IMR-90 (cell line): ENCODE results near the gene KRTAP5-7. TPM values are rescaled to one million over a fixed set of nuclear protein-coding genes. Genes with fewer than 3 reads are reported as not detected.

Experiments used
- ATAC-seq: fragments of 200-7000 bp; cut with Tn5 transposase; 2 replicates; pipeline ENCODE4 v1.9.1; 2020; ENCODE audit warnings: low read depth, mild to moderate bottlenecking, moderate library complexity
- BruUV-seq: library from RNA; stranded (reverse); fragments of 400-500 nt; replicated peaks from 2 replicates; lab custom pipeline; 2021; lab: Mats Ljungman, UMichigan
- CTCF ChIA-PET: fragments of 300-600 bp; formaldehyde crosslinking; extraction: SDS; loops from one replicate; lab custom pipeline; 2021; ENCODE audit warnings: antibody characterized with exemption; lab: Yijun Ruan, JAX
- POLR2A ChIA-PET: fragments of 300-600 bp; sonication (Branson Sonifier 250); formaldehyde crosslinking; loops from one replicate; lab custom pipeline; 2022; ENCODE audit warnings: antibody characterized with exemption; ENCODE audit not compliant: unreplicated experiment; lab: Charles Lee
- DNase-seq: peaks from one replicate; pipeline ENCODE4 v3.0.0; 2013
- H2AFZ ChIP-seq: replicated peaks from 2 replicates; pipeline ENCODE3; 2013; ENCODE audit warnings: low read length, mild to moderate bottlenecking; ENCODE audit not compliant: poor library complexity
- H2AK5ac ChIP-seq: 2 replicates; pipeline ENCODE4 v1.6.1; 2013; ENCODE audit warnings: low read depth, low read length, inconsistent platforms
- H2AK9ac ChIP-seq: replicated peaks from 2 replicates; pipeline ENCODE3; 2013; ENCODE audit warnings: mild to moderate bottlenecking, low read depth, low read length, moderate library complexity; ENCODE audit not compliant: poor library complexity
- H2BK120ac ChIP-seq: 2 replicates; pipeline ENCODE4 v1.6.1; 2013; ENCODE audit warnings: low read depth, low read length, inconsistent platforms
- H2BK15ac ChIP-seq: 3 replicates; pipeline ENCODE4 v1.6.1; 2013; ENCODE audit warnings: low read depth, low read length, inconsistent platforms
- H2BK20ac ChIP-seq: 2 replicates; pipeline ENCODE4 v1.6.1; 2013; ENCODE audit warnings: low read depth, mild to moderate bottlenecking, inconsistent platforms, low read length, moderate library complexity
- H2BK5ac ChIP-seq: 2 replicates; pipeline ENCODE4 v1.6.1; 2013; ENCODE audit warnings: mild to moderate bottlenecking, low read depth, low read length, inconsistent platforms; ENCODE audit not compliant: poor library complexity, severe bottlenecking
- H3K14ac ChIP-seq: replicated peaks from 2 replicates; pipeline ENCODE4 v1.6.1; 2013; ENCODE audit warnings: low read depth, low read length, inconsistent platforms
- H3K18ac ChIP-seq: 2 replicates; pipeline ENCODE4 v1.6.1; 2013; ENCODE audit warnings: low read depth, low read length, control low read depth
- H3K23ac ChIP-seq: 2 replicates; pipeline ENCODE4 v1.6.1; 2013; ENCODE audit warnings: low read depth, low read length, inconsistent platforms
- H3K27ac ChIP-seq: 2 replicates; pipeline ENCODE4 v1.5.1; 2013; ENCODE audit warnings: mild to moderate bottlenecking, control low read depth, low read length; ENCODE audit not compliant: insufficient read depth
- H3K27me3 ChIP-seq: 2 replicates; pipeline ENCODE4 v1.6.1; 2013; ENCODE audit warnings: low read length; ENCODE audit not compliant: control insufficient read depth, insufficient read depth
- H3K36me3 ChIP-seq: 2 replicates; pipeline ENCODE4 v1.6.1; 2013; ENCODE audit warnings: low read length, mixed read lengths; ENCODE audit not compliant: control insufficient read depth, insufficient read depth
- H3K4ac ChIP-seq: 2 replicates; pipeline ENCODE4 v1.6.1; 2013; ENCODE audit warnings: low read depth, low read length, inconsistent platforms
- H3K4me1 ChIP-seq: 2 replicates; pipeline ENCODE4 v1.6.1; 2013; ENCODE audit warnings: low read length, mixed read lengths; ENCODE audit not compliant: control insufficient read depth, insufficient read depth
- H3K4me2 ChIP-seq: 2 replicates; pipeline ENCODE4 v1.6.1; 2013; ENCODE audit warnings: low read depth, mild to moderate bottlenecking, control low read depth, low read length, moderate library complexity
- H3K4me3 ChIP-seq: 2 replicates; pipeline ENCODE4 v1.5.1; 2013; ENCODE audit warnings: low read depth, mild to moderate bottlenecking, control low read depth, low read length, moderate library complexity; ENCODE audit not compliant: insufficient read depth
- H3K56ac ChIP-seq: 2 replicates; pipeline ENCODE4 v1.6.1; 2013; ENCODE audit warnings: low read length, inconsistent platforms; ENCODE audit not compliant: insufficient read depth; ENCODE audit errors: extremely low read depth
- H3K79me1 ChIP-seq, 2 experiments: 2 replicates each; pipeline ENCODE4 v1.6.1; 2013; ENCODE audit warnings: low read length in 2 of 2, inconsistent platforms in 1 of 2, low read depth in 1 of 2
- H3K9ac ChIP-seq: 2 replicates; pipeline ENCODE4 v1.6.1; 2013; ENCODE audit warnings: low read depth, low read length, control low read depth
- H3K9me1 ChIP-seq: 2 replicates; pipeline ENCODE4 v1.6.1; 2013; ENCODE audit warnings: low read length, inconsistent platforms; ENCODE audit not compliant: insufficient read depth
- H3K9me3 ChIP-seq: 2 replicates; pipeline ENCODE4 v1.6.1; 2013; ENCODE audit warnings: low read length; ENCODE audit not compliant: control insufficient read depth, insufficient read depth
- H4K20me1 ChIP-seq: 2 replicates; pipeline ENCODE4 v1.6.1; 2013; ENCODE audit warnings: low read length, inconsistent platforms; ENCODE audit not compliant: insufficient read depth
- H4K5ac ChIP-seq: 2 replicates; pipeline ENCODE4 v1.6.1; 2013; ENCODE audit warnings: mild to moderate bottlenecking, low read depth, low read length, control low read depth
- H4K8ac ChIP-seq, 2 experiments: 2 replicates each; pipeline ENCODE4 v1.6.1; 2013; ENCODE audit warnings: low read depth in 2 of 2, low read length in 2 of 2, control low read depth in 1 of 2, inconsistent platforms in 1 of 2
- H4K91ac ChIP-seq: 2 replicates; pipeline ENCODE4 v1.6.1; 2013; ENCODE audit warnings: low read depth, low read length, inconsistent platforms; ENCODE audit not compliant: insufficient read depth
- BHLHE40 ChIP-seq: fragments of 150-350 bp; IDR thresholded peaks from 2 replicates; pipeline ENCODE4 v1.6.1; 2016; ENCODE audit warnings: mild to moderate bottlenecking, low read depth, low read length
- CEBPB ChIP-seq: IDR thresholded peaks from 2 replicates; pipeline ENCODE4 v1.6.1; 2012; ENCODE audit warnings: low read depth, low read length, improper control_type of control experiment
- CTCF ChIP-seq: conservative IDR thresholded peaks from 2 replicates; pipeline ENCODE4 v1.5.1; 2012; ENCODE audit warnings: mild to moderate bottlenecking, low read depth, low read length, improper control_type of control experiment
- ELK1 ChIP-seq: fragments of 150-350 bp; IDR thresholded peaks from 2 replicates; pipeline ENCODE4 v1.6.1; 2016; ENCODE audit warnings: low read depth, mild to moderate bottlenecking, low read length, moderate library complexity, borderline replicate concordance
- FOS ChIP-seq: fragments of 150-350 bp; IDR thresholded peaks from 2 replicates; pipeline ENCODE4 v1.6.1; 2016; ENCODE audit warnings: low read depth, low read length
- MXI1 ChIP-seq: IDR thresholded peaks from 2 replicates; pipeline ENCODE4 v1.6.1; 2012; ENCODE audit warnings: low read depth, mild to moderate bottlenecking, low read length, moderate library complexity, borderline replicate concordance
- POLR2A ChIP-seq: IDR thresholded peaks from 2 replicates; pipeline ENCODE4 v1.6.1; 2012; ENCODE audit warnings: mild to moderate bottlenecking, low read depth, low read length
- RAD21 ChIP-seq: IDR thresholded peaks from 2 replicates; pipeline ENCODE4 v1.6.1; 2012; ENCODE audit warnings: low read length, improper control_type of control experiment
- RCOR1 ChIP-seq: IDR thresholded peaks from 2 replicates; pipeline ENCODE4 v1.6.1; 2012; ENCODE audit warnings: mild to moderate bottlenecking, low read length, improper control_type of control experiment; ENCODE audit not compliant: insufficient replicate concordance
- RFX5 ChIP-seq: IDR thresholded peaks from 2 replicates; pipeline ENCODE4 v1.8.0; 2012; ENCODE audit warnings: low read depth, mild to moderate bottlenecking, low read length, moderate library complexity
- SMC3 ChIP-seq: fragments of 150-350 bp; IDR thresholded peaks from 2 replicates; pipeline ENCODE4 v1.6.1; 2016; ENCODE audit warnings: low read depth, mild to moderate bottlenecking, antibody characterized with exemption, low read length, moderate library complexity
- WGBS, 2 experiments: methylation state at CpG; one replicate each; pipeline versions ENCODE4 v1.1.5 to v1.1.7; 2013; ENCODE audit warnings: missing lambda C conversion rate in 2 of 2; ENCODE audit not compliant: insufficient read length in 1 of 2; ENCODE audit errors: extremely low coverage in 2 of 2; 5-methylcytosine and 5-hydroxymethylcytosine counted together
- dilution Hi-C: fragments of 300-500 bp; cut with HindIII; formaldehyde crosslinking; loops from one replicate; pipeline ENCODE4 v1.14.3; 2018; ENCODE audit warnings: low sequenced_read_pairs; ENCODE audit not compliant: unreplicated experiment
- in situ Hi-C: fragments of 300-500 bp; cut with MboI; formaldehyde crosslinking; loops from 3 replicates; pipeline ENCODE4 v1.14.3; 2019; ENCODE audit warnings: low sequenced_read_pairs, inconsistent platforms, mixed read lengths
- intact Hi-C: fragments of 100-400 bp; cut with micrococcal nuclease; formaldehyde crosslinking; loops from 2 replicates; pipeline ENCODE4 v1.10.0; 2022
- polyA plus RNA-seq, 3 experiments: library from polyadenylated mRNA; depleted of rRNA; stranded (reverse); fragments of >200 nt; gene quantifications; 2 replicates each; pipeline ENCODE4 v1.2.3, GENCODE V29; 2012; ENCODE audit warnings: low replicate concordance in 1 of 3
- total RNA-seq: library from RNA; depleted of rRNA; stranded (reverse); fragments of >200 nt; gene quantifications from 2 replicates; pipeline ENCODE4 v1.2.3, GENCODE V29; 2012

The KRTAP5-7 gene
- total and polyA plus RNA-seq, 2 of the 4 experiments (the other 2 are of a cell fraction), result not detected

GRCh38 chr11:71498091-71498490, 29.0 kb upstream of the KRTAP5-7 start:
- H3K36me3 ChIP-seq, result peaks cover 59% of the 10 kb centered on the region
- no peak overlapping the region for H3K9ac ChIP-seq
- no peak overlapping the region for H2BK15ac ChIP-seq
- H3K4ac ChIP-seq, result no peak overlapping the region
- no peak overlapping the region for H3K18ac ChIP-seq
- TF ChIP-seq CEBPB (no peak), POLR2A (no peak), ELK1 (no peak), RCOR1 (no peak), FOS (no peak), BHLHE40 (no peak), SMC3 (no peak), RFX5 (no peak), CTCF (no peak), MXI1 (no peak), RAD21 (no peak)
- no peak overlapping the region for H2AK5ac ChIP-seq
- no peak overlapping the region for H3K14ac ChIP-seq
- DNase-seq (no peak), ATAC-seq (no peak)
- H4K20me1 ChIP-seq, result no peaks in the 10 kb centered on the region
- no peak overlapping the region for H3K23ac ChIP-seq
- no peak overlapping the region for H2BK5ac ChIP-seq
- no peaks in the 10 kb centered on the region for H3K4me1 ChIP-seq
- intact Hi-C loops, result no loop called here
- POLR2A ChIA-PET, result no interaction called here
- H3K79me1 ChIP-seq, result no peaks in the 10 kb centered on the region
- WGBS, 2 experiments, result 95% methylated on average over 10 of the region's 19 CpGs; no CpG with 5 or more reads in 1 of the 2 experiments
- BruUV-seq, result no TSS peak
- H3K56ac ChIP-seq, result no peak overlapping the region
- H2AK9ac ChIP-seq, result no peak overlapping the region
- dilution Hi-C loops, result no loop called here
- no peak overlapping the region for H4K5ac ChIP-seq
- no peak overlapping the region for H2BK20ac ChIP-seq
- H3K4me2 ChIP-seq, result no peak overlapping the region
- no peak overlapping the region for H4K8ac ChIP-seq
- in situ Hi-C loops, result no loop called here
- H3K27ac ChIP-seq, result no peak overlapping the region
- CTCF ChIA-PET, result no interaction called here
- no peak overlapping the region for H2BK120ac ChIP-seq
- peaks cover 9% of the 10 kb centered on the region; the same call in 1 of the 2 replicates for H3K9me1 ChIP-seq
- no peaks in the 10 kb centered on the region for H3K9me3 ChIP-seq
- no peaks in the 10 kb centered on the region for H3K27me3 ChIP-seq
- no peak overlapping the region for H2AFZ ChIP-seq
- no peak overlapping the region for H3K4me3 ChIP-seq
- H4K91ac ChIP-seq, result no peak overlapping the region
